GM21381 (cell line): ENCODE results near the gene SNX13.
A peak's percentile ranks its signal among the peaks of the same experiment; 100 is the strongest.

ENCODE experiments used
- ATAC-seq: cut with Tn5 transposase; IDR thresholded peaks from one replicate; pipeline ENCODE4 v1.9.1; 2021; ENCODE audit warnings: mild to moderate bottlenecking, moderate library complexity; ENCODE audit not compliant: unreplicated experiment

Gene SNX13, protein sequence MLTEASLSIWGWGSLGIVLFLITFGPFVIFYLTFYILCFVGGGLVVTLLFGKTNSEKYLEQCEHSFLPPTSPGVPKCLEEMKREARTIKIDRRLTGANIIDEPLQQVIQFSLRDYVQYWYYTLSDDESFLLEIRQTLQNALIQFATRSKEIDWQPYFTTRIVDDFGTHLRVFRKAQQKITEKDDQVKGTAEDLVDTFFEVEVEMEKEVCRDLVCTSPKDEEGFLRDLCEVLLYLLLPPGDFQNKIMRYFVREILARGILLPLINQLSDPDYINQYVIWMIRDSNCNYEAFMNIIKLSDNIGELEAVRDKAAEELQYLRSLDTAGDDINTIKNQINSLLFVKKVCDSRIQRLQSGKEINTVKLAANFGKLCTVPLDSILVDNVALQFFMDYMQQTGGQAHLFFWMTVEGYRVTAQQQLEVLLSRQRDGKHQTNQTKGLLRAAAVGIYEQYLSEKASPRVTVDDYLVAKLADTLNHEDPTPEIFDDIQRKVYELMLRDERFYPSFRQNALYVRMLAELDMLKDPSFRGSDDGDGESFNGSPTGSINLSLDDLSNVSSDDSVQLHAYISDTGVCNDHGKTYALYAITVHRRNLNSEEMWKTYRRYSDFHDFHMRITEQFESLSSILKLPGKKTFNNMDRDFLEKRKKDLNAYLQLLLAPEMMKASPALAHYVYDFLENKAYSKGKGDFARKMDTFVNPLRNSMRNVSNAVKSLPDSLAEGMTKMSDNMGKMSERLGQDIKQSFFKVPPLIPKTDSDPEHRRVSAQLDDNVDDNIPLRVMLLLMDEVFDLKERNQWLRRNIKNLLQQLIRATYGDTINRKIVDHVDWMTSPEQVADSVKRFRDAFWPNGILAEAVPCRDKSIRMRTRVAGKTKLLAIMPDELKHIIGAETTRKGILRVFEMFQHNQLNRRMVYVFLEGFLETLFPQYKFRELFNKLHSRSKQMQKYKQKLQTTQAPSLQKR

GRCh38 chr7:17940302-17940883 is at the start of gene SNX13:
Gene SNX13 (minus strand): TSS chr7:17940494. CDS start chr7:17940295, 199 bp downstream.
- peak; percentile 88 for ATAC-seq

GRCh38 chr7:17989546-17989945 is 49.3 kb upstream of the SNX13 start:
- no peak for ATAC-seq

DNA sequence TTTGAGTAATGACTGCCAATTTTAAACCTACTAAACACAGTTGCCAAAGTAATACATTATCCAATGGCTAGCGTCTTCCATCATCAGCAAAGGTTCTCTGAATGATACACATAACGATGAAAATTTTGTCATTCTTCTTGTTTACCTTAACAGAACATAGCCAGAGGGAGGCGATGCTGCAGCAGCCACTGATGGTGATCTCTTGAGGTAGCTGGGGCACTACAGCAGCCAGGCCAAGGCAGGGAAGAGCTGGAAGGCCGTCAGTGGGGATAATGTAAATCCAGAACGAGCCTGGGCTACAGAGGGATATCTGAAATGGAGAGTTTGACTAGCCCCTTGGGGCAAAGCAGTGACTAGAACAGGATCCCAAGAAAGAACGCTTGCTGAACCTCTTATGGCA is 48.6 kb upstream of the SNX13 start:
- no peak for ATAC-seq

DNA sequence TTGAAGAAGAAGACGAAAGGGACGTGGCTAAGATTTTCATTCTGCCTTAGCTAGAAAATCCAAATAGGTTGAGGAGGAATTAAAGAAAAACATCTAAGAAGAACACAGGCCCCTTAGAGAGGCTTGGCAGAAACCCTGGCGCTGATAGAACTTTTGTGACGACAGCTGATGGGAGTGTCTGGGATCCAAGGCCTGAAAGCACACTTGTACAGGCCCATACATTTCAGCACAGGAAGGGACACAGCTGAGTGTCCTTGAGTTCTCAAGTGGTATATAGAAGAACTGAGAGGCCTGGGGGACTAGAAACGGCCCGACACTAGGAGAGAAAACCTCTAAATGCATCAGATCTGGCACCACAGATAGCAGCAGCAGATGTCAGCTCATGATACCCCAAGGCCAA is 47.8 kb upstream of the SNX13 start:
- ATAC-seq, result no peak

- no peak for ATAC-seq
Observed at GRCh38 chr7:17986851-17987250, 46.6 kb upstream of the SNX13 start.

- ATAC-seq, result no peak
Observed at GRCh38 chr7:17985473-17986239, 45.4 kb upstream of the SNX13 start.

DNA sequence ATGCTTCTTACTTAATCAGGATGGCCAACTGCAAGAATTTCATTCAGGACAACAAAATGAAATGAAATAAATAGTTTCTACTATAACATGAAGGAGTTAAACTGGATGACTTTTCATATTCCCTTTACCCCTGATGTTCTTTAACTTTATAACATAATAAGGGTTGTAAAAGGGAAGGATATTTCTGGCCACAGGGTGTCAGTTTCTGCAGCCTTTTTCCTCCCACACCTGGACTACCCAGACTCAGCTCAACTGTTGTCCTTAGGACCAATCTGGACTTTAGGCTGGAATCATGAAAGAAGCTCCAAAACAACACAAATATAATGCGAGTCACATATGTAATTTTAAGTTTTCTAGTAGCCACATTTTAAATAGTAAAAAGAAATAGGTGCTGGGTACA is 44.0 kb upstream of the SNX13 start:
- ATAC-seq, result no peak

- ATAC-seq, result no peak
Observed at GRCh38 chr7:17983221-17984062, 43.1 kb upstream of the SNX13 start.

DNA sequence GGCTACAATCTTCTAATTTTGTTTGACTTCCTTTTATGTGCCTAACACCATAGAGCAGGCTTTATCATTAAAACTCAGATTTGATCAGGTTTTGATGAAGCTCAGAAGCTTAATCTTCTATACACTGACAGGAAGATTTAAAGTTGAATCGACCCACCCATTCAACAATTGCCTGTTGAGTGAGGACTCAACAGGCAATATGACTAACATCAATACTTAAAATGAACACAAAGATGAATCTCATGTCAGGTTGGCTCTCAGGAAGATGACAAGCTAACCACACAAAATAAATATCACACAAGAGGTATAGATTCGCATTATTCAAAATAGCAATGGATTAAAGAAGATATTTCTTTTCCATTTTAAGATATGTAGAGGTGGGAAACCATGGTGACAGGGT is 36.7 kb upstream of the SNX13 start:
- ATAC-seq, result no peak

DNA sequence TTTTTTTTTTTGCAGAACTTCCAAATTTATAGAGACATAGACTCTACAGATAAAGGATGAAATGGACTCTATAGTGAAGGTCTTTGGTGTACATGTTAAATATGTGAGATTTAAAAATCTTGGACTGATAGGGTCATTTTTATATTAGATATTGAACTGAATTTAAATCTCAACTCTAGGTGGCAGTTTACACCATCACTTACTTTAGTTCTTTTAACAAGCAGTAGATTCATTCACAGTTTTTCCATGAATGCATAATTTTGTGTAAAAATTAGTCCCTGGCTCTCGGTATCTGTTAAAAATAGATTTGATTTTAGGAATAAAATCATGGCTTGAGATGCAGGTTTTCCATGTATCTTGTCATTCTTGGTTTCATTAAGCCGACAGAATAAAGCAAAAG is 31.1 kb upstream of the SNX13 start:
- no peak for ATAC-seq

DNA sequence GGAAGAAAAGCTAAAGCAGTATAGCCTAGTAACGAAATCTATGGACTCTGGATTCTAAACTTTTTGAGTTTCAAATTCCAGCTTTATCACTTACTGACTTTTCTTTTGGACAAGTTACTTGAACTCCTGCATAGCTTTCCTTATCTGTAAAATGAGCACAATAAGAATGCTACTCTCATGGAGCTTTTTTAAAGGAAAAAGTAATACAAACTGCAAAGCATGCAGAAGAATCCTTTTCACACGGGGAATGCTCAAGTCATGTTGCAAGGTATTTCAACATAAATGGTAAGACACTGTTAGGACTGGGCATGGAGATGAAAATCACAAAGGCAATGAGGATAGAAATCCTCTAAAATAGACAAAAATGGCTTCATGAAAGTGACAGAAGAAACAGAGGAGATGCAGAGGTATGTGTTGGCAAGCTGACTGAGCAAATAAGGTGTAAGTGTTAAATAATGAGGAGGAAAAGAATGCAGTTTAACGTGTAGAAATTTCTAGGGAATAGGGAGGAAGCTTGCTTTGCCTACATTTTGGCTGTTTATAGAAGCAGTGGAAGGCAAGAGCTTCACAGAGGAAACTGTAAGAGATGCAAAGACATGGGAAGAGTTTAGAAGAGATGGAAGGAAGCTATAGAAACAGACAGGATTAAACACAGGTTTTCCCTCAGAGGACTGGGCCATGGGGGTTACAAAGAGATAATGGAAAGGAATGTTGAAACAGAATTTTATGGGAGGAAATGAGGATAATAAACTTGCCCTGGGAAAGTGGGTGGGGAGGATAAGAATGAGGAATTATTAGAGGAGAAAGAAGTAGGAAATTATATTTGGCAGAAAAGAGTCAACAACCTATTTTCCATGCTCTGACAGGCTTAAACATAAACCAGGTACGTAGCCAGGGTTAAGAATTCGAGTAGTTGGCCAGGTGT is 28.8 kb upstream of the SNX13 start:
- no peak for ATAC-seq

- no peak for ATAC-seq
Observed at GRCh38 chr7:17966706-17967105, 26.4 kb upstream of the SNX13 start.

DNA sequence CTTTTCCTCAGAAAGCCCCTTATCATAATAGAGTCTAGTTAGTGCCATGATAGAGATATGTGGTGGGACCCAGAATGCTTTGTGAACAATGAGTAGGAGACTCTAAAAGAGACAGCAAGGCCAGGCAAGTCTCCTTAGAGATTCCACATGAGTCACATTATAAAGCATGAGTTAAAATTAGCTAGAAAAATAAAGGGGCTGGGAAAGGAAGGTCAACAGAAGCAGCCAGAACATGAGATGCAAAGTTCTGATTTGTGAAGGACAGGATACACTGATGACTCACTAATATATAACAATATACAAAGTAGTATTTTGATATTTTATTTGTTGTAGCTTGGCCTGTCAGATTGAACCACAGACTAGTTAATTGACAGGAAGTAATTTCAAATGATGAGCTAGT is 25.3 kb upstream of the SNX13 start:
- ATAC-seq, result no peak

- ATAC-seq, result no peak
Observed at GRCh38 chr7:17963281-17963680, 23.0 kb upstream of the SNX13 start.

DNA sequence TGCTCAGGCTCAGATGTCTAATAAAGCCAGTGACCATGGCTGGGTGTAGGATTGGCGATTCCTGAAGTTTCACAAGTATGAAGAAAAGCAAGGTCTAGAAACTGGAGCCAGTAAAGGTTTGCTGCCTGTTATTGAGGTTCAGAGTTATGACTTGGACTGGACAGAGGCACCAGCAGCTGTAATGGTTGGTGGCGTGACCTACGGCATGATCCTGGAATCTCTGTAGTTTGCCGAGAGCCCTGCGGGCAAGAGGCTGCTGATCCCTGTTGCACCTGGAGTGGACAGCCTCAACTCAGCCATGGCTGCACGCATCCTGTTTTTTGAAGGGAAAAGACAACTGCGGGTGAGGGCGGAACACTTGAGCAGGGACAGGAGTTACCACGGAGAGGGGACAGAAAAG is 22.4 kb upstream of the SNX13 start:
- no peak for ATAC-seq

- ATAC-seq, result no peak
Observed at GRCh38 chr7:17957871-17958270, 17.6 kb upstream of the SNX13 start.

DNA sequence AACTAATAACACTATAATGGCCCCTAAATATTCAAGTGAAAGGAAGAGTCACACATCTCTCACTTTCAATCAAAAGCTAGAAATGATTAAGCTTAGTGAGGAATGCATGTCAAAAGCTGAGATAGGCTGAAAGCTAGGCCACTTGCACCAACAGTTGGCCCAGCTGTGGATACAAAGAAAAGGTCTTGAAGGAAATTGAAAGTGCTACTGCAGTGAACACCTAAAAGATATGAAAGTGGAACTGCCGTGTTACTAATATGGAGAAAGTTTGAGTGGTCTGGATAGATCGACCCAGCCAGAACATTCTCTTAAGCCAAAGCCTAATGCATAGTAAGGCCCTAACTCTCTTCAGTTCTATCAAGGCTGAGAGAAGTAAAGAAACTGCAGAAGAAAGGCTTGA is 12.1 kb upstream of the SNX13 start:
- peak; percentile 100 for ATAC-seq

GRCh38 chr7:17951742-17952254 is 11.5 kb upstream of the SNX13 start:
- no peak for ATAC-seq
